Body of pancreas (tissue), 4 donors: ENCODE results near the gene MFGE8. TPM values are rescaled to one million over a fixed set of nuclear protein-coding genes. Genes with fewer than 3 reads are reported as not detected.

Source experiments
- ATAC-seq: fragments of 150-250 bp; one replicate; pipeline ENCODE4 v1.9.1; 2016
- DNase-seq, 4 donors: peaks; one replicate each; pipeline ENCODE4 v3.0.0-alpha.2; 2019
- H3K27ac ChIP-seq, 4 donors: fragments of 200-600 bp; sonication (generic); 1 replicate in 3 of 4; 2 replicates in 1 of 4; pipeline versions ENCODE4 v1.5.1 to v1.6.1; 2016 to 2019; ENCODE audit warnings: mild to moderate bottlenecking in 1 of 4, mixed read lengths in 1 of 4, moderate library complexity in 1 of 4
- H3K27me3 ChIP-seq, 2 donors: fragments of 200-600 bp; sonication (generic); one replicate each; pipeline ENCODE4 v1.6.0; 2016; ENCODE audit warnings: mild to moderate bottlenecking in 1 of 2
- H3K36me3 ChIP-seq, 2 donors: fragments of 200-600 bp; sonication (generic); replicated peaks in 1 of 2; 2 replicates each; pipeline ENCODE4 v1.5.1; 2016; ENCODE audit warnings: low read depth in 2 of 2; ENCODE audit not compliant: insufficient read depth in 1 of 2
- H3K4me1 ChIP-seq: fragments of 200-600 bp; sonication (generic); one replicate; pipeline ENCODE4 v1.6.0; 2016
- H3K4me3 ChIP-seq, 2 donors: fragments of 200-600 bp; sonication (generic); 1 replicate in 1 of 2; 2 replicates in 1 of 2; pipeline ENCODE4 v1.5.1; 2016 to 2019
- H3K9me3 ChIP-seq, 3 donors: fragments of 200-600 bp; sonication (generic); 1 replicate in 2 of 3; 2 replicates in 1 of 3; pipeline ENCODE4 v1.5.1; 2016
- POLR2A ChIP-seq, 3 donors: fragments of 450-650 bp; IDR thresholded peaks; one replicate each; pipeline ENCODE4 v1.6.1; 2016; ENCODE audit warnings: antibody characterized with exemption in 3 of 3, mild to moderate bottlenecking in 2 of 3
- WGBS, 2 donors: methylation state at CpG; one replicate each; pipeline ENCODE4 v1.1.5; 2017; 5-methylcytosine and 5-hydroxymethylcytosine counted together
- intact Hi-C: fragments of 100-400 bp; cut with DNase I; formaldehyde crosslinking; loops from one replicate; pipeline ENCODE4 v1.15.1; 2023
- total RNA-seq, 2 donors: library from RNA; depleted of rRNA; stranded (reverse); fragments of >200 nt; gene quantifications; one replicate each; pipeline ENCODE4 v1.1.0, GENCODE V29; 2016
- TF ChIP-seq, protein P1 (sequence below), 7 experiments: fragments of 450-650 bp in 4 of 7; fragments of 200-600 bp in 3 of 7; sonication (generic) in 3 of 7; IDR thresholded peaks; one replicate each; pipeline ENCODE4 v1.5.1; 2016 to 2019; ENCODE audit warnings: antibody characterized with exemption in 7 of 7

The MFGE8 gene
- total RNA-seq, 2 donors from 2014 or later: 51.4 to 77.5 TPM

DNA sequence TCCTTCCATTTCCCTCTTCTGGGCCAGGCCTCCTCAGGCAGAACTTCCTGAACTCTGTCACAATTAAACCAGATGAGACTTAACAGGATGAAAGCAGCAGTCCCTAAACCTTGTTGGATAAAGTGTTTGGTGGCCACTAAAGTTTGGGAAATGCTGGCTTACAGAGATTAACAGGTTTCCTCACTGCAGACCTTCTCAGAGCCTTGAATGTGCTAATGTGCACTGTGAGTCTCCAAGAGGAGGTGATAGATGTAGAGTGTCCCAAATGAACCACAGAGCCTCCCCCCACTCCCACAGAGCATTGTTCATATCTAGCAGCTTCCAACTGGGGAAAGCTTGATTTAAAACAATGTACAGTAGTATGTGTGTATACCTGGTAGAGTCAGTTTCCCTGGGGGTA lies 60.7 kb downstream of the MFGE8 start:
- no peaks in the 10 kb centered on the region for H3K36me3 ChIP-seq
- ATAC-seq (no peak), DNase-seq (no peak)
- H3K27me3 ChIP-seq: no peaks in the 10 kb centered on the region
- H3K4me3 ChIP-seq: no peak overlapping the region
- no peak overlapping the region for H3K27ac ChIP-seq
- no peak for TF ChIP-seq POLR2A (IDR thresholded peaks at IDR 0.05)
- TF ChIP-seq, protein P1, sequence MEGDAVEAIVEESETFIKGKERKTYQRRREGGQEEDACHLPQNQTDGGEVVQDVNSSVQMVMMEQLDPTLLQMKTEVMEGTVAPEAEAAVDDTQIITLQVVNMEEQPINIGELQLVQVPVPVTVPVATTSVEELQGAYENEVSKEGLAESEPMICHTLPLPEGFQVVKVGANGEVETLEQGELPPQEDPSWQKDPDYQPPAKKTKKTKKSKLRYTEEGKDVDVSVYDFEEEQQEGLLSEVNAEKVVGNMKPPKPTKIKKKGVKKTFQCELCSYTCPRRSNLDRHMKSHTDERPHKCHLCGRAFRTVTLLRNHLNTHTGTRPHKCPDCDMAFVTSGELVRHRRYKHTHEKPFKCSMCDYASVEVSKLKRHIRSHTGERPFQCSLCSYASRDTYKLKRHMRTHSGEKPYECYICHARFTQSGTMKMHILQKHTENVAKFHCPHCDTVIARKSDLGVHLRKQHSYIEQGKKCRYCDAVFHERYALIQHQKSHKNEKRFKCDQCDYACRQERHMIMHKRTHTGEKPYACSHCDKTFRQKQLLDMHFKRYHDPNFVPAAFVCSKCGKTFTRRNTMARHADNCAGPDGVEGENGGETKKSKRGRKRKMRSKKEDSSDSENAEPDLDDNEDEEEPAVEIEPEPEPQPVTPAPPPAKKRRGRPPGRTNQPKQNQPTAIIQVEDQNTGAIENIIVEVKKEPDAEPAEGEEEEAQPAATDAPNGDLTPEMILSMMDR (IDR thresholded peaks at IDR 0.05): no peak
- H3K4me1 ChIP-seq: no peaks in the 10 kb centered on the region
- intact Hi-C loops: no loop called here
- no peaks in the 10 kb centered on the region for H3K9me3 ChIP-seq

DNA sequence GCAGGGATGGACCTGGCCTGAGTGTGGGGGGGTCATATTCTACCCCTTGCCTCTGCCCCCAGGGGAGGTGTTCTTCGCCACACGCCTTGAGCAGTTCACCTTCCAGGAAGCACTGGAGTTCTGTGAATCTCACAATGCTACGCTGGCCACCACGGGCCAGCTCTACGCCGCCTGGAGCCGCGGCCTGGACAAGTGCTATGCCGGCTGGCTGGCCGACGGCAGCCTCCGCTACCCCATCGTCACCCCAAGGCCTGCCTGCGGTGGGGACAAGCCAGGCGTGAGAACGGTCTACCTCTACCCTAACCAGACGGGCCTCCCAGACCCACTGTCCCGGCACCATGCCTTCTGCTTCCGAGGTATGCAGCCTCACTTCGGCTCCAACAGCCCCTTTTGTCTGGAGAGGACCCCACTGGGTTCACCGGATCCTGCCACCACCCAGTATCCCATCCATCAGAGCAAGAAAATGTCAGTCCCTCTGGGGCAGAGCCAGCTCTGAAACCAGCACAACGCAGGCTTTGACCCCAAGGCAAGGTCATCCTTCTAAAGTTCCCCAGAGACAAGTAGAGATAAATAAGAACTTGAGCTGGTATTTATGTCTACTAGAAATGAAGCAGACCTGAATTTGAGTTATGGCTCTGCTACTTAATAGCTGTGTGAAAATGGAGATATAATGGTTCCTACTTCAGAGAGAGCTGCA lies 63.7 kb downstream of the MFGE8 start:
- DNase-seq: no peak
- TF ChIP-seq POLR2A (IDR thresholded peaks at IDR 0.05): no peak
- H3K4me1 ChIP-seq: no peaks in the 10 kb centered on the region
- H3K27me3 ChIP-seq: no peaks in the 10 kb centered on the region
- no peaks in the 10 kb centered on the region for H3K36me3 ChIP-seq
- H3K4me3 ChIP-seq: no peak overlapping the region
- H3K9me3 ChIP-seq: no peaks in the 10 kb centered on the region
- 63 to 76% methylated on average over 12 to 22 of the region's 22 CpGs for WGBS, 2 donors
- intact Hi-C loops: no loop called here
- no peak for ATAC-seq
- no peak overlapping the region for H3K27ac ChIP-seq

Other genes with a start within 250 kb of the MFGE8 start
- 1 to 10 TPM in 1 of 2 donors, not detected in 1; 1.6 TPM for gene ACAN, start 109.9 kb downstream of the MFGE8 start, total RNA-seq
- gene HAPLN3, start 17.8 kb downstream of the MFGE8 start, total RNA-seq: 1 to 10 TPM; 1.0 to 8.9 TPM
- 100 to 1,000 TPM in 1 of 2 donors, 10 to 100 TPM in 1; 50.8 to 136 TPM for gene ABHD2, start 175.1 kb upstream of the MFGE8 start, total RNA-seq